Measurements from ENCODE around the gene RPS21. TPM values are rescaled to one million over a fixed set of nuclear protein-coding genes. Genes with fewer than 3 reads are reported as not detected.

RPS21 gene
- total RNA-seq, 4 donors from 2014 or later = 1,582 to 2,182 (median 2,056) TPM

- ATAC-seq (ENCODE audit: low FRiP score) = peak; percentile 41
- DNase-seq (ENCODE audit: low spot score) = peak; percentile 48
Observed at GRCh38 chr20:62405108-62405980, 18.4 kb downstream of the RPS21 start.

GRCh38 chr20:62405981-62406513 lies 19.1 kb downstream of the RPS21 start:
- no peak for ATAC-seq (ENCODE audit: low FRiP score)
- TF ChIP-seq CTCF (IDR thresholded peaks at IDR 0.05) = no peak
- DNase-seq (ENCODE audit: low spot score) = no peak

More at GRCh38 chr20:62405108-62405980, 18.4 kb downstream of the RPS21 start:
- TF ChIP-seq CTCF (IDR thresholded peaks at IDR 0.05) = peak in 1 of 3 donors; percentile 10

GRCh38 chr20:62406635-62407176 lies 19.8 kb downstream of the RPS21 start:
- ATAC-seq (ENCODE audit: low FRiP score) (no peak), DNase-seq (ENCODE audit: low spot score) (no peak)
- TF ChIP-seq CTCF (IDR thresholded peaks at IDR 0.05) = no peak

GRCh38 chr20:62407221-62407992 lies 20.5 kb downstream of the RPS21 start, which contains the start of gene CABLES2:
TSS of gene CABLES2 (minus strand) at chr20:62407285. CDS start at chr20:62407276, 9 bp downstream.
- DNase-seq (ENCODE audit: low spot score) = peak; percentile 81
- ATAC-seq (ENCODE audit: low FRiP score) = peak; percentile 87
- TF ChIP-seq CTCF (IDR thresholded peaks at IDR 0.05) = no peak

GRCh38 chr20:62408055-62408454 lies 21.2 kb downstream of the RPS21 start:
- DNase-seq (ENCODE audit: low spot score) (no peak), ATAC-seq (ENCODE audit: low FRiP score) (no peak)
- TF ChIP-seq CTCF (IDR thresholded peaks at IDR 0.05) = no peak

GRCh38 chr20:62408640-62409039 lies 21.7 kb downstream of the RPS21 start:
- DNase-seq (ENCODE audit: low spot score) (no peak), ATAC-seq (ENCODE audit: low FRiP score) (no peak)
- TF ChIP-seq CTCF (IDR thresholded peaks at IDR 0.05) = no peak
